A549 (cell line): Measurements from ENCODE around the gene KIF16B. TPM values are rescaled to one million over a fixed set of nuclear protein-coding genes. Genes with fewer than 3 reads are reported as not detected.

Experiments
- ATAC-seq, 2 experiments: fragments of 200-7000 bp in 1 of 2; fragments of >200 bp in 1 of 2; cut with Nextera tagmentation in 1 of 2; cut with Tn5 transposase in 1 of 2; 3 replicates each; pipeline versions ENCODE4 v1.8.0 to v1.9.1; 2018 to 2020; ENCODE audit warnings: mild to moderate bottlenecking in 1 of 2, moderate library complexity in 1 of 2
- CTCF ChIA-PET: fragments of 300-600 bp; sonication (Branson Sonifier 250); formaldehyde crosslinking; extraction: SDS; loops from one replicate; lab custom pipeline; 2021; ENCODE audit warnings: antibody characterized with exemption, inconsistent platforms; lab: Yijun Ruan, JAX
- POLR2A ChIA-PET: fragments of 350-600 bp; formaldehyde crosslinking; extraction: SDS; loops from one replicate; lab custom pipeline; 2021; ENCODE audit warnings: antibody characterized with exemption, inconsistent platforms; lab: Yijun Ruan, JAX
- DNase-seq, 2 experiments: peaks; one replicate each; pipeline versions ENCODE4 v3.0.0 to v3.0.0-alpha.2; 2011 to 2016; ENCODE audit warnings: low read depth in 1 of 2, low spot score in 1 of 2
- FAIRE-seq: peaks from 2 replicates; lab custom pipeline; 2011; peaks lifted over from hg19 to GRCh38; lab: Jason Lieb, UNC
- H3K27ac ChIP-seq, 2 experiments: fragments of >200 bp; sonication (Bioruptor Twin); formaldehyde crosslinking; 3 replicates each; pipeline ENCODE4 v1.5.1; 2016 to 2017
- H3K4me1 ChIP-seq: fragments of >200 bp; sonication (Bioruptor Twin); formaldehyde crosslinking; 3 replicates; pipeline ENCODE4 v1.6.1; 2016
- H3K4me2 ChIP-seq: fragments of >200 bp; sonication (Bioruptor Twin); formaldehyde crosslinking; 3 replicates; pipeline ENCODE4 v1.6.1; 2016
- H3K4me3 ChIP-seq: fragments of >200 bp; sonication (Bioruptor Twin); formaldehyde crosslinking; 3 replicates; pipeline ENCODE4 v1.5.1; 2016
- H3K9me3 ChIP-seq: fragments of >200 bp; sonication (Bioruptor Twin); formaldehyde crosslinking; 3 replicates; pipeline ENCODE4 v1.6.1; 2016
- CHD2 ChIP-seq: fragments of 150-350 bp; IDR thresholded peaks from 2 replicates; pipeline ENCODE4 v1.6.1; 2014; ENCODE audit warnings: low read length; ENCODE audit not compliant: partially characterized antibody
- EHMT2 ChIP-seq: fragments of 200-600 bp; sonication (generic); IDR thresholded peaks from 2 replicates; pipeline ENCODE4 v1.6.1; 2016; ENCODE audit warnings: antibody characterized with exemption, low read depth, mild to moderate bottlenecking, moderate library complexity
- EP300 ChIP-seq, 2 experiments: fragments of >200 bp; sonication (Bioruptor Twin); formaldehyde crosslinking; IDR thresholded peaks; 2 replicates in 1 of 2; 3 replicates in 1 of 2; pipeline ENCODE4 v1.6.1; 2016 to 2017
- FOXS1 ChIP-seq: fragments of 250-450 bp; sonication (Bioruptor Pico); IDR thresholded peaks from 2 replicates; pipeline ENCODE4 v1.5.0; 2020; ENCODE audit warnings: mild to moderate bottlenecking, moderate library complexity
- HOXA7 ChIP-seq: fragments of 250-450 bp; sonication (Bioruptor Pico); IDR thresholded peaks from 2 replicates; pipeline ENCODE4 v1.5.0; 2020; ENCODE audit warnings: mild to moderate bottlenecking, moderate library complexity
- JUN ChIP-seq, 2 experiments: fragments of >200 bp; sonication (Bioruptor Twin); formaldehyde crosslinking; IDR thresholded peaks; 2 replicates in 1 of 2; 3 replicates in 1 of 2; pipeline ENCODE4 v1.6.1; 2016 to 2017
- NR3C1 ChIP-seq: fragments of >200 bp; sonication (Bioruptor Twin); formaldehyde crosslinking; IDR thresholded peaks from 3 replicates; pipeline ENCODE4 v1.6.1; 2017
- POLR2A ChIP-seq: IDR thresholded peaks from 2 replicates; pipeline ENCODE4 v1.6.1; 2012; ENCODE audit warnings: mild to moderate bottlenecking, low read length
- POLR2AphosphoS2 ChIP-seq: conservative IDR thresholded peaks from 2 replicates; pipeline ENCODE4 v1.6.1; 2012; ENCODE audit warnings: low read length, improper control_type of control experiment, inconsistent platforms
- RAD21 ChIP-seq, 2 experiments: fragments of >200 bp in 1 of 2; sonication (Bioruptor Twin) in 1 of 2; formaldehyde crosslinking in 1 of 2; IDR thresholded peaks in 1 of 2; conservative IDR thresholded peaks in 1 of 2; 2 replicates in 1 of 2; 3 replicates in 1 of 2; pipeline ENCODE4 v1.6.1; 2012 to 2018; ENCODE audit warnings: inconsistent platforms in 1 of 2
- SMC3 ChIP-seq: fragments of >200 bp; sonication (Bioruptor Twin); formaldehyde crosslinking; IDR thresholded peaks from 3 replicates; pipeline ENCODE4 v1.6.1; 2018; ENCODE audit warnings: inconsistent platforms
- SREBF2 ChIP-seq: fragments of 450-650 bp; IDR thresholded peaks from 2 replicates; pipeline ENCODE4 v1.6.1; 2014; ENCODE audit warnings: mild to moderate bottlenecking, moderate library complexity
- TFCP2L1 ChIP-seq: fragments of 250-450 bp; sonication (Bioruptor Pico); IDR thresholded peaks from 2 replicates; pipeline ENCODE4 v1.5.0; 2021; ENCODE audit warnings: mild to moderate bottlenecking
- TP53 ChIP-seq: fragments of 250-450 bp; sonication (Bioruptor Pico); IDR thresholded peaks from 2 replicates; pipeline ENCODE4 v1.5.0; 2021; ENCODE audit warnings: mild to moderate bottlenecking, moderate library complexity
- ZNF302 ChIP-seq: fragments of 250-450 bp; sonication (Bioruptor Pico); IDR thresholded peaks from 2 replicates; pipeline ENCODE4 v1.9.0; 2021; ENCODE audit warnings: inconsistent platforms, mild to moderate bottlenecking, moderate library complexity
- WGBS: methylation state at CpG from one replicate; pipeline ENCODE4 v1.1.6; 2017; ENCODE audit errors: missing lambda C conversion rate; 5-methylcytosine and 5-hydroxymethylcytosine counted together
- polyA plus RNA-seq, 4 experiments: library from polyadenylated mRNA; depleted of rRNA in 3 of 4; stranded (reverse); fragments of >200 nt; fragmentation: RNase III in 1 of 4; extraction: RNeasy Plus Mini Kit Qiagen cat#74134 plus additional on column Dnase treatment in 1 of 4; gene quantifications; 2 replicates in 3 of 4; 3 replicates in 1 of 4; pipeline ENCODE4 v1.2.3, GENCODE V29; 2011 to 2017
- TF ChIP-seq, protein P1 (sequence below): IDR thresholded peaks from 2 replicates; pipeline ENCODE4 v1.6.1; 2012; ENCODE audit warnings: low read depth, borderline replicate concordance
- TF ChIP-seq, protein P2 (sequence below): fragments of >200 bp; sonication (Bioruptor Twin); formaldehyde crosslinking; IDR thresholded peaks from 2 replicates; pipeline ENCODE4 v1.6.1; 2016
- TF ChIP-seq, protein P3 (sequence below): fragments of >200 bp; sonication (Bioruptor Twin); formaldehyde crosslinking; IDR thresholded peaks from 3 replicates; pipeline ENCODE4 v1.5.1; 2016
- TF ChIP-seq, protein P4 (sequence below): fragments of 450-650 bp; IDR thresholded peaks from 2 replicates; pipeline ENCODE4 v1.6.1; 2014; ENCODE audit warnings: antibody characterized with exemption

KIF16B gene
- polyA plus RNA-seq, 2 of the 4 experiments (the other 2 are of a cell fraction): 14.1 to 23.3 TPM

DNA sequence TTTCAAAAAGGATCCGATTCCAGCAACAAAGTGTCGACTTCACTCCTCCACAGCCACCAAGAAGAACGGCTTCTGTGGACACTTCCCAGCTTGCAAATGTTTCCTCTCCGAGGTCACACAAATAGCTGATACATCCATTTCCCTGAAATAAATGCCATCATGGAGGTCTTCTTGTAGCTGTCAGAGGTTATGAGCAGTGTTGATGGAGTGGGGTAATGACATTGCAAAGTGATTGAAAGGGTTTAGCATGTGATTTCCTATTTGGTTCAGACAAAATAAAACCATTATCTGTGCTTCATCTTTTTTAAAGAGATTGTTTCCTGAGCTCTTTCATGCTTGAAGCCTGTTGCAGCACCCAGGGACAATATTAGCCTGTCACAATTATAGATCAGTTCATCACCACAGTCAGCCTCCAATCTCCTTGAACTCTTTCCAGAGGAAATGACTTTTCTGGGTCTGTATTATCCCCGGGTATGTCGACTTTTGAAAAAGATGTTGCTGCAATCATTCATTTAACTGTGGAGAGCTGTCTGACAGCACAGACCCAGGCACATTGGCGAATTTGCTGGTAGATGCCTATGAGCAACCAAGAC, 16.9 kb upstream of the KIF16B start:
- H3K27ac ChIP-seq: no peak overlapping the region
- H3K4me2 ChIP-seq: no peak overlapping the region
- DNase-seq (no peak), FAIRE-seq (no peak), ATAC-seq (no peak)
- 42% methylated on average over 7 of the region's 7 CpGs for WGBS
- TF ChIP-seq POLR2A: no peak
- TF ChIP-seq, protein P1, sequence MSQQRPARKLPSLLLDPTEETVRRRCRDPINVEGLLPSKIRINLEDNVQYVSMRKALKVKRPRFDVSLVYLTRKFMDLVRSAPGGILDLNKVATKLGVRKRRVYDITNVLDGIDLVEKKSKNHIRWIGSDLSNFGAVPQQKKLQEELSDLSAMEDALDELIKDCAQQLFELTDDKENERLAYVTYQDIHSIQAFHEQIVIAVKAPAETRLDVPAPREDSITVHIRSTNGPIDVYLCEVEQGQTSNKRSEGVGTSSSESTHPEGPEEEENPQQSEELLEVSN: no peak
- no peak for TF ChIP-seq RAD21 (conservative IDR thresholded peaks at IDR 0.05 in 1 of 2, IDR thresholded peaks at IDR 0.05 in 1 of 2)
- TF ChIP-seq CHD2: no peak
- no peak for TF ChIP-seq POLR2AphosphoS2
- TF ChIP-seq, protein P2, sequence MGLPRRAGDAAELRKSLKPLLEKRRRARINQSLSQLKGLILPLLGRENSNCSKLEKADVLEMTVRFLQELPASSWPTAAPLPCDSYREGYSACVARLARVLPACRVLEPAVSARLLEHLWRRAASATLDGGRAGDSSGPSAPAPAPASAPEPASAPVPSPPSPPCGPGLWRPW: no peak
- TF ChIP-seq ZNF302 (CRISPR knock-in tag): no peak
- no peak for TF ChIP-seq NR3C1
- TF ChIP-seq FOXS1 (CRISPR knock-in tag): no peak
- no peak for TF ChIP-seq SREBF2
- TF ChIP-seq TFCP2L1: no peak
- TF ChIP-seq, protein P3, sequence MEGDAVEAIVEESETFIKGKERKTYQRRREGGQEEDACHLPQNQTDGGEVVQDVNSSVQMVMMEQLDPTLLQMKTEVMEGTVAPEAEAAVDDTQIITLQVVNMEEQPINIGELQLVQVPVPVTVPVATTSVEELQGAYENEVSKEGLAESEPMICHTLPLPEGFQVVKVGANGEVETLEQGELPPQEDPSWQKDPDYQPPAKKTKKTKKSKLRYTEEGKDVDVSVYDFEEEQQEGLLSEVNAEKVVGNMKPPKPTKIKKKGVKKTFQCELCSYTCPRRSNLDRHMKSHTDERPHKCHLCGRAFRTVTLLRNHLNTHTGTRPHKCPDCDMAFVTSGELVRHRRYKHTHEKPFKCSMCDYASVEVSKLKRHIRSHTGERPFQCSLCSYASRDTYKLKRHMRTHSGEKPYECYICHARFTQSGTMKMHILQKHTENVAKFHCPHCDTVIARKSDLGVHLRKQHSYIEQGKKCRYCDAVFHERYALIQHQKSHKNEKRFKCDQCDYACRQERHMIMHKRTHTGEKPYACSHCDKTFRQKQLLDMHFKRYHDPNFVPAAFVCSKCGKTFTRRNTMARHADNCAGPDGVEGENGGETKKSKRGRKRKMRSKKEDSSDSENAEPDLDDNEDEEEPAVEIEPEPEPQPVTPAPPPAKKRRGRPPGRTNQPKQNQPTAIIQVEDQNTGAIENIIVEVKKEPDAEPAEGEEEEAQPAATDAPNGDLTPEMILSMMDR: no peak
- TF ChIP-seq, protein P4, sequence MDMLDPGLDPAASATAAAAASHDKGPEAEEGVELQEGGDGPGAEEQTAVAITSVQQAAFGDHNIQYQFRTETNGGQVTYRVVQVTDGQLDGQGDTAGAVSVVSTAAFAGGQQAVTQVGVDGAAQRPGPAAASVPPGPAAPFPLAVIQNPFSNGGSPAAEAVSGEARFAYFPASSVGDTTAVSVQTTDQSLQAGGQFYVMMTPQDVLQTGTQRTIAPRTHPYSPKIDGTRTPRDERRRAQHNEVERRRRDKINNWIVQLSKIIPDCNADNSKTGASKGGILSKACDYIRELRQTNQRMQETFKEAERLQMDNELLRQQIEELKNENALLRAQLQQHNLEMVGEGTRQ: no peak
- no peak for TF ChIP-seq JUN (IDR thresholded peaks at IDR 0.05)
- no peak for TF ChIP-seq EHMT2
- no peak for TF ChIP-seq EP300 (IDR thresholded peaks at IDR 0.05)
- TF ChIP-seq HOXA7 (CRISPR knock-in tag): no peak
- H3K4me3 ChIP-seq: no peak overlapping the region
- no peaks in the 10 kb centered on the region for H3K4me1 ChIP-seq
- POLR2A ChIA-PET: no interaction called here
- CTCF ChIA-PET: interaction anchor here (0.8 to 1.5 kb wide), 6 partner anchors 13 to 108 kb away, joined by 3 to 4 read pairs (median 3); no protein-coding TSS in a partner anchor
- H3K9me3 ChIP-seq: no peaks in the 10 kb centered on the region

DNA sequence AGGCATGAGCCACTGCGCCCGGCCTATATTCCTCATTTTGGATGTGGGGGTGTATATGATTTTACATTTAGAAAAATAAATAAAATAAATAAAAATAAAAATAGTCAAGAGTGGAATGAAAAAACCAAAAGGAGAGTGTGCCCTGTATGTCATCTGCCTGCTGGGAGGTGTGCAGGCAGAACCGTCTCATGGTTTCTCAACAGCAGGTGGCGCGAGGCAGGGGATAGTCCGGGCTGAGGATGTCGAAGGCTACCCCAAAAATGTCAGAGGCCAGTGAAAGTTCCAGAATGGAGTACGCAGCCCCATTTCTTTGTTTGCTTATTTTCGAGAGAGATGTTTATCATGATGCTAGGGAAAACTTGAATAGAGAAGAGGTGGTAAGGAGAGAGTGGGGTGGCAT, 16.4 kb upstream of the KIF16B start:
- 52% methylated on average over 9 of the region's 9 CpGs for WGBS
- FAIRE-seq (no peak), DNase-seq (no peak), ATAC-seq (peak in 1 of 2 experiments; percentile 55; a peak in 2 of 6 replicates)
- no peak overlapping the region for H3K4me3 ChIP-seq
- TF ChIP-seq, protein P1: no peak
- TF ChIP-seq, protein P3: peak; percentile 13; the same call in 1 of the 3 replicates
- no peak for TF ChIP-seq TP53 (CRISPR knock-in tag)
- TF ChIP-seq SMC3: peak; percentile 14; the same call in 1 of the 3 replicates
- no peak for TF ChIP-seq ZNF302 (CRISPR knock-in tag)
- no peaks in the 10 kb centered on the region for H3K9me3 ChIP-seq
- ChIA-PET CTCF (interaction anchor here (0.8 to 1.5 kb wide), 7 partner anchors 13 to 73 kb away, joined by 3 to 5 read pairs (median 3); no protein-coding TSS in a partner anchor), POLR2A (no interaction called here)
- H3K27ac ChIP-seq: no peak overlapping the region
- H3K4me2 ChIP-seq: no peak overlapping the region
- no peaks in the 10 kb centered on the region for H3K4me1 ChIP-seq
